ENCODE data around the gene ST6GALNAC1.
A peak's percentile ranks its signal among the peaks of the same experiment; 100 is the strongest.

Gene ST6GALNAC1

GRCh38 chr17:76643553-76644148 lies at the start of gene ST6GALNAC1:
Gene ST6GALNAC1 (minus strand): TSS chr17:76643757. CDS start chr17:76643638, 119 bp downstream.
- no peak within 1 kb of the TSS for H3K4me3 ChIP-seq (replicated peaks in 1 of 2; ENCODE audit: low read depth in 2 of 2, low read length in 2 of 2)
- no peak for TF ChIP-seq CTCF (IDR thresholded peaks at IDR 0.05; ENCODE audit: low read depth, low read length)
- DNase-seq (ENCODE audit: low read depth in 2 of 2) = peak in 1 of 2 donors; percentile 20

- TF ChIP-seq CTCF (IDR thresholded peaks at IDR 0.05; ENCODE audit: low read depth, low read length) = no peak
- DNase-seq (ENCODE audit: low read depth in 2 of 2) = no peak
- H3K4me3 ChIP-seq (replicated peaks in 1 of 2; ENCODE audit: low read depth in 2 of 2, low read length in 2 of 2) = no peak overlapping the region
These were observed 48.0 kb upstream of the ST6GALNAC1 start for GRCh38 chr17:76691379-76692191.

- no peak for TF ChIP-seq CTCF (IDR thresholded peaks at IDR 0.05; ENCODE audit: low read depth, low read length)
- no peak overlapping the region for H3K4me3 ChIP-seq (replicated peaks in 1 of 2; ENCODE audit: low read depth in 2 of 2, low read length in 2 of 2)
- DNase-seq (ENCODE audit: low read depth in 2 of 2) = peak in 1 of 2 donors; percentile 32
These were observed 47.2 kb upstream of the ST6GALNAC1 start for GRCh38 chr17:76690596-76691280.

GRCh38 chr17:76689859-76690258 lies 46.3 kb upstream of the ST6GALNAC1 start:
- no peak overlapping the region for H3K4me3 ChIP-seq (replicated peaks in 1 of 2; ENCODE audit: low read depth in 2 of 2, low read length in 2 of 2)
- DNase-seq (ENCODE audit: low read depth in 2 of 2) = peak; percentile 57 to 77
- TF ChIP-seq CTCF (IDR thresholded peaks at IDR 0.05; ENCODE audit: low read depth, low read length) = no peak

GRCh38 chr17:76688165-76688622 lies 44.6 kb upstream of the ST6GALNAC1 start:
- no peak for TF ChIP-seq CTCF (IDR thresholded peaks at IDR 0.05; ENCODE audit: low read depth, low read length)
- no peak overlapping the region for H3K4me3 ChIP-seq (replicated peaks in 1 of 2; ENCODE audit: low read depth in 2 of 2, low read length in 2 of 2)
- no peak for DNase-seq (ENCODE audit: low read depth in 2 of 2)

- H3K4me3 ChIP-seq (replicated peaks in 1 of 2; ENCODE audit: low read depth in 2 of 2, low read length in 2 of 2) = no peak overlapping the region
- TF ChIP-seq CTCF (IDR thresholded peaks at IDR 0.05; ENCODE audit: low read depth, low read length) = no peak
- no peak for DNase-seq (ENCODE audit: low read depth in 2 of 2)
These were observed 44.0 kb upstream of the ST6GALNAC1 start for GRCh38 chr17:76687298-76688164.

All from cardiac fibroblast (primary cell).